Kidney (tissue), 14 donors: Measurements from ENCODE around the gene TP53I11. TPM values are rescaled to one million over a fixed set of nuclear protein-coding genes. Genes with fewer than 3 reads are reported as not detected.
A peak's percentile ranks its signal among the peaks of the same experiment; 100 is the strongest.

Source experiments
- DNase-seq, 5 donors: peaks; one replicate each; pipeline ENCODE4 v3.0.0-alpha.2; 2013 to 2020
- FAIRE-seq: peaks from 2 replicates; lab custom pipeline; 2012; peaks lifted over from hg19 to GRCh38; lab: Jason Lieb, UNC
- H3K27ac ChIP-seq, 2 donors: one replicate each; pipeline ENCODE4 v1.7.0; 2013; ENCODE audit warnings: low read depth in 2 of 2, low read length in 2 of 2, inconsistent platforms in 1 of 2
- H3K27me3 ChIP-seq: one replicate; pipeline ENCODE4 v1.7.1; 2013; ENCODE audit warnings: low read length, inconsistent platforms; ENCODE audit not compliant: control insufficient read depth, insufficient read depth
- H3K36me3 ChIP-seq, 3 donors: one replicate each; pipeline versions ENCODE4 v1.7.0 to v1.7.1; 2013; ENCODE audit warnings: low read length in 3 of 3, control low read depth in 1 of 3, inconsistent platforms in 1 of 3; ENCODE audit not compliant: insufficient read depth in 3 of 3, control insufficient read depth in 2 of 3
- H3K4me1 ChIP-seq, 3 donors: one replicate each; pipeline versions ENCODE4 v1.7.0 to v1.7.1; 2013; ENCODE audit warnings: low read length in 3 of 3, inconsistent platforms in 1 of 3, low read depth in 1 of 3; ENCODE audit not compliant: control insufficient read depth in 2 of 3, insufficient read depth in 2 of 3
- H3K4me3 ChIP-seq, 3 donors: one replicate each; pipeline versions ENCODE4 v1.7.0 to v1.8.1; 2013; ENCODE audit warnings: low read length in 3 of 3, control low read depth in 1 of 3, inconsistent platforms in 1 of 3
- H3K9ac ChIP-seq, 3 donors: one replicate each; pipeline versions ENCODE4 v1.7.0 to v1.7.1; 2013; ENCODE audit warnings: low read length in 3 of 3, control low read depth in 1 of 3, inconsistent platforms in 1 of 3
- H3K9me3 ChIP-seq, 3 donors: one replicate each; pipeline versions ENCODE4 v1.7.0 to v1.7.1; 2013; ENCODE audit warnings: low read length in 3 of 3, control low read depth in 1 of 3, inconsistent platforms in 1 of 3; ENCODE audit not compliant: control insufficient read depth in 2 of 3, insufficient read depth in 1 of 3
- CTCF ChIP-seq: IDR thresholded peaks from 3 replicates; pipeline ENCODE4 v1.5.1; 2012; ENCODE audit warnings: mild to moderate bottlenecking, moderate library complexity, borderline replicate concordance; ENCODE audit not compliant: insufficient read depth; ENCODE audit errors: extremely low read depth
- intact Hi-C: fragments of 100-400 bp; cut with DNase I; formaldehyde crosslinking; loops from one replicate; pipeline ENCODE4 v1.11.1; 2022
- polyA plus RNA-seq: library from polyadenylated mRNA; stranded (reverse); fragments of 350-450 nt; fragmentation: Illumina TruSeq; extraction: RNeasy Lipid Tissue Mini Kit (QIAGEN cat#74804); gene quantifications from one replicate; pipeline ENCODE4 v1.2.3, GENCODE V29; 2014; ENCODE audit warnings: low read depth, low replicate concordance; ENCODE audit not compliant: insufficient read depth
- total RNA-seq: library from RNA; stranded (reverse); fragmentation: NEBNext Ultra II Directional; extraction: Animal tissue kit (Norgen Biotek cat#: 25700); gene quantifications from one replicate; pipeline ENCODE4 v1.2.1, GENCODE V29; 2021
- donor health status: control.
- donor health status: control.
- donor health status: control.
- donor health status: control.
- donor health status: control.
- donor health status: DM: yes; HTN: yes; CAD: no.
- donor health status: Normal renal cell carcinoma (clear cell type).

The TP53I11 gene
- total and polyA plus RNA-seq, 2 donors from 2014 or later: 25.7 to 35.3 TPM

- no peaks in the 10 kb centered on the region for H3K36me3 ChIP-seq
- DNase-seq (peak in 1 of 5 donors; percentile 58), FAIRE-seq (no peak)
- no peak overlapping the region for H3K27ac ChIP-seq
- no peak for TF ChIP-seq CTCF
- H3K4me1 ChIP-seq: peaks cover 0 to 8% (median 3%) of the 10 kb centered on the region in 3 donors
- intact Hi-C loops: no loop called here
- H3K27me3 ChIP-seq: no peaks in the 10 kb centered on the region
- H3K4me3 ChIP-seq: no peak overlapping the region
- no peak overlapping the region for H3K9ac ChIP-seq
- H3K9me3 ChIP-seq: no peaks in the 10 kb centered on the region
These were observed 3.6 kb upstream of the TP53I11 start for GRCh38 chr11:44954051-44954906.

- intact Hi-C loops: no loop called here
- Histone ChIP-seq H3K36me3 (no peaks in the 10 kb centered on the region), H3K27ac (no peak overlapping the region), H3K9me3 (no peaks in the 10 kb centered on the region), H3K27me3 (no peaks in the 10 kb centered on the region), H3K4me1 (peaks cover 0 to 11% (median 3%) of the 10 kb centered on the region in 3 donors), H3K4me3 (no peak overlapping the region), H3K9ac (no peak overlapping the region)
- peak in 1 of 5 donors; percentile 44 for DNase-seq
- no peak for TF ChIP-seq CTCF
- no peak for FAIRE-seq
These were observed 2.0 kb upstream of the TP53I11 start for GRCh38 chr11:44952500-44953260.

GRCh38 chr11:44952082-44952481 is 1.4 kb upstream of the TP53I11 start:
- no peak for TF ChIP-seq CTCF
- FAIRE-seq (no peak), DNase-seq (peak in 1 of 5 donors; percentile 39)
- peaks cover 0 to 11% (median 3%) of the 10 kb centered on the region in 3 donors for H3K4me1 ChIP-seq
- intact Hi-C loops: no loop called here
- no peak overlapping the region for H3K27ac ChIP-seq
- H3K27me3 ChIP-seq: no peaks in the 10 kb centered on the region
- no peaks in the 10 kb centered on the region for H3K9me3 ChIP-seq
- no peaks in the 10 kb centered on the region for H3K36me3 ChIP-seq
- H3K4me3 ChIP-seq: no peak overlapping the region
- no peak overlapping the region for H3K9ac ChIP-seq
